Activated CD4-positive, alpha-beta memory T cell treated with anti-CD3 and anti-CD28 coated beads for 36 hours (primary cell): ENCODE measurements around the gene JOSD1. TPM values are rescaled to one million over a fixed set of nuclear protein-coding genes. Genes with fewer than 3 reads are reported as not detected.

Source experiments
- CTCF ChIA-PET: fragments of 350-600 bp; sonication (Branson Sonifier 250); formaldehyde crosslinking; loops from one replicate; lab custom pipeline; 2021; ENCODE audit warnings: antibody characterized with exemption, inconsistent platforms; lab: Charles Lee
- POLR2A ChIA-PET: fragments of 350-600 bp; sonication (Branson Sonifier 250); formaldehyde crosslinking; loops from one replicate; lab custom pipeline; 2021; ENCODE audit warnings: antibody characterized with exemption; lab: Charles Lee
- DNase-seq: peaks from one replicate; pipeline ENCODE4 v3.0.0-alpha.2; 2020
- H3K27ac Mint-ChIP-seq: one replicate; pipeline ENCODE4 v1.8.0; 2021; ENCODE audit warnings: mixed read lengths
- H3K27me3 Mint-ChIP-seq: one replicate; pipeline ENCODE4 v1.8.0; 2021; ENCODE audit warnings: mixed read lengths
- H3K36me3 Mint-ChIP-seq: one replicate; pipeline ENCODE4 v1.8.0; 2021; ENCODE audit warnings: mixed read lengths
- H3K4me1 Mint-ChIP-seq: one replicate; pipeline ENCODE4 v1.8.0; 2021; ENCODE audit warnings: low read depth, mixed read lengths
- H3K4me3 Mint-ChIP-seq: one replicate; pipeline ENCODE4 v1.8.0; 2021; ENCODE audit warnings: mild to moderate bottlenecking, mixed read lengths
- H3K9me3 Mint-ChIP-seq: one replicate; pipeline ENCODE4 v1.8.0; 2021; ENCODE audit warnings: mixed read lengths
- intact Hi-C: fragments of 100-400 bp; cut with micrococcal nuclease; formaldehyde crosslinking; loops from one replicate; pipeline ENCODE4 v1.15.1; 2023
- total RNA-seq, 2 experiments: library from RNA; stranded (reverse); gene quantifications; one replicate each; pipeline ENCODE4 v1.2.3, GENCODE V29; 2021

Gene JOSD1
- total RNA-seq, 2 experiments from 2014 or later, result 71.8 to 78.4 TPM

DNA sequence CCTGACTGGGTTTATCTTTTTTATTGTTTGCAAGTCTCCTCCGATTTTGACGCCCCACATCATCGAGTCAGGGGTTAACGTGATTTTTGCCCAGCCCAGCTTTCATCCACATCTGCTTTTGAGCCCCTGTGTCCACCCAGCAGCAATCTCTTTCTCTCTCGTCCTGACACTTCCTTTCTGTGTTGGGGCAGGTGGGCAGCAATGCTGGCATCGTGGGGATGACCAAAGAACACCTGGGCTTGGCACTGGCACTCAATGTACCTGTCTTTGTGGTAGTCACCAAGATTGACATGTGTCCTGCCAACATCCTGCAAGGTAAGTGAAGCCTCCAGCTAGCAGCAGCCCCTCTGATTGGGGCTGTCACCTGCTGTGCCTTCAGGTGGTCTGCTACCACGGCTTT, 20.8 kb upstream of the JOSD1 start:
- H3K4me3 Mint-ChIP-seq, result no peak overlapping the region
- no peak for DNase-seq
- H3K27ac Mint-ChIP-seq, result no peak overlapping the region
- peaks cover 4% of the 10 kb centered on the region for H3K4me1 Mint-ChIP-seq
- POLR2A ChIA-PET, result interaction anchor here (0.7 kb wide), 1 partner anchor 14 kb away, joined by 3 read pairs; no protein-coding TSS in a partner anchor
- H3K36me3 Mint-ChIP-seq, result peaks cover 53% of the 10 kb centered on the region
- H3K9me3 Mint-ChIP-seq, result no peaks in the 10 kb centered on the region
- intact Hi-C loops, result no loop called here
- CTCF ChIA-PET, result interaction anchor here (0.9 to 4.0 kb wide), 3 partner anchors 12 to 669 kb away, joined by 5 to 33 read pairs (median 5); partner anchors contain the start of gene GTPBP1
- no peaks in the 10 kb centered on the region for H3K27me3 Mint-ChIP-seq

- POLR2A ChIA-PET, result no interaction called here
- peaks cover 48% of the 10 kb centered on the region for H3K36me3 Mint-ChIP-seq
Measured at GRCh38 chr22:38720350-38720749, 19.6 kb upstream of the JOSD1 start.

DNA sequence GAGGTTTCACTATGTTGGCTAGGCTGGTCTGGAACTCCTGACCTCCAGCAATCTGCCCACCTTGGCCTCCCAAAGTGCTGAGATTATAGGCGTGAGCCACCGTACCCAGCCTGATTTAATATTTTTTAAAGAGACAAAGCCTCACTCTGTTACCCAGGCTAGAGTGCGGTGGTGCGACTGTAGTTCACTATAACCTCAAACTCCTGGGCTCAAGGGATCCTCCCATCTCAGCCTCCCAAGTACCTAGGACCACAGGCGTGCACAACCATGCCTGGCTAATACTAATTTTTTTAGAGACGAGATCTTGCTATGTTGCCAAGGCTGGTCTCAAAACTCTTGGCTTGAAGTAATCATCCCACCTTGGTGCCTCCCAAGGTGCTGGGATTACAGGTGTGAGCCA, 18.5 kb upstream of the JOSD1 start:
- CTCF ChIA-PET, result interaction anchor here (1.4 kb wide), 1 partner anchor 14 kb away, joined by 3 read pairs; no protein-coding TSS in a partner anchor
- H3K9me3 Mint-ChIP-seq, result no peaks in the 10 kb centered on the region
- no peak for DNase-seq
- H3K27me3 Mint-ChIP-seq, result no peaks in the 10 kb centered on the region
- no peak overlapping the region for H3K4me3 Mint-ChIP-seq
- POLR2A ChIA-PET, result no interaction called here
- peaks cover 37% of the 10 kb centered on the region for H3K36me3 Mint-ChIP-seq
- H3K4me1 Mint-ChIP-seq, result peaks cover 8% of the 10 kb centered on the region
- H3K27ac Mint-ChIP-seq, result no peak overlapping the region
- intact Hi-C loops, result no loop called here

More at GRCh38 chr22:38720350-38720749, 19.6 kb upstream of the JOSD1 start:
- no peaks in the 10 kb centered on the region for H3K27me3 Mint-ChIP-seq
- CTCF ChIA-PET, result interaction anchor here (1.4 kb wide), 1 partner anchor 13 kb away, joined by 3 read pairs; no protein-coding TSS in a partner anchor
- H3K9me3 Mint-ChIP-seq, result no peaks in the 10 kb centered on the region
- H3K27ac Mint-ChIP-seq, result no peak overlapping the region
- intact Hi-C loops, result no loop called here
- no peak overlapping the region for H3K4me3 Mint-ChIP-seq
- H3K4me1 Mint-ChIP-seq, result peaks cover 4% of the 10 kb centered on the region
- DNase-seq, result no peak

DNA sequence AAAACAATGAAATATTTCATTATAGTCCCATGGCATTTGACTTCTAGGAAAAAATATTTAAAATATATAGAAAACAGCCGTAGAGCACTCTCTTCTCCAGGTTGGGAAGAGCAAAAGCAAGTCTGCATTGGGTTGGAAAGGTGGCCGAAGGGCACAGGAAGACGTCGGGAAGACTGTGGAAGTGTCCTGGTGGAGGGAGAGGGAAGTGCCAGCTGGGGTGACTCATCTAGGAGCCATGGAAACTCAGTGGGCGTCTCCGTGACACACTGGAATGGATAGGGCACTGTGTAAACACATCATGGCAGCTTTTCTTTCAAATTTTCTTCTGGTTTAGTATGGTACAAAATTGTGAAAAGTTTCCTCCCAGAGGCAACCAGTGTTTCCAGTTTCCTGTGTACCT, 17.7 kb upstream of the JOSD1 start:
- Mint-ChIP-seq H3K36me3 (peaks cover 39% of the 10 kb centered on the region), H3K27me3 (no peaks in the 10 kb centered on the region)

GRCh38 chr22:38717244-38717643, 16.5 kb upstream of the JOSD1 start:
- POLR2A ChIA-PET, result no interaction called here
- Mint-ChIP-seq H3K27ac (no peak overlapping the region), H3K9me3 (no peaks in the 10 kb centered on the region), H3K27me3 (no peaks in the 10 kb centered on the region), H3K36me3 (peaks cover 36% of the 10 kb centered on the region), H3K4me3 (no peak overlapping the region), H3K4me1 (peaks cover 26% of the 10 kb centered on the region)
- intact Hi-C loops, result no loop called here
- DNase-seq, result no peak
- CTCF ChIA-PET, result interaction anchor here (1.1 to 1.7 kb wide), 2 partner anchors 10 to 16 kb away, joined by 3 to 7 read pairs; no protein-coding TSS in a partner anchor

More for the DNA sequence above, 17.7 kb upstream of the JOSD1 start:
- no peak overlapping the region for H3K4me3 Mint-ChIP-seq
- no peaks in the 10 kb centered on the region for H3K9me3 Mint-ChIP-seq
- CTCF ChIA-PET, result interaction anchor here (1.7 kb wide), 1 partner anchor 15 kb away, joined by 7 read pairs; no protein-coding TSS in a partner anchor
- intact Hi-C loops, result no loop called here
- H3K27ac Mint-ChIP-seq, result peak overlapping the region; percentile 9
- POLR2A ChIA-PET, result interaction anchor here (0.9 kb wide), 1 partner anchor 8 kb away, joined by 3 read pairs; no protein-coding TSS in a partner anchor
- peaks cover 15% of the 10 kb centered on the region for H3K4me1 Mint-ChIP-seq
- DNase-seq, result no peak

GRCh38 chr22:38716826-38717225, 16.1 kb upstream of the JOSD1 start:
- Mint-ChIP-seq H3K36me3 (peaks cover 36% of the 10 kb centered on the region), H3K27ac (no peak overlapping the region), H3K27me3 (no peaks in the 10 kb centered on the region), H3K4me3 (no peak overlapping the region), H3K9me3 (no peaks in the 10 kb centered on the region), H3K4me1 (peaks cover 30% of the 10 kb centered on the region)
- DNase-seq, result no peak
- intact Hi-C loops, result no loop called here
- CTCF ChIA-PET, result interaction anchor here (1.1 to 1.7 kb wide), 3 partner anchors 8 to 17 kb away, joined by 3 to 7 read pairs (median 4); no protein-coding TSS in a partner anchor
- POLR2A ChIA-PET, result no interaction called here

GRCh38 chr22:38716271-38716670, 15.5 kb upstream of the JOSD1 start:
- Mint-ChIP-seq H3K4me1 (peaks cover 30% of the 10 kb centered on the region), H3K27me3 (no peaks in the 10 kb centered on the region), H3K9me3 (no peaks in the 10 kb centered on the region), H3K36me3 (peaks cover 32% of the 10 kb centered on the region), H3K4me3 (no peak overlapping the region), H3K27ac (no peak overlapping the region)
- intact Hi-C loops, result no loop called here
- ChIA-PET POLR2A (no interaction called here), CTCF (interaction anchor here (1.4 kb wide), 1 partner anchor 9 kb away, joined by 4 read pairs; no protein-coding TSS in a partner anchor)
- no peak for DNase-seq

- POLR2A ChIA-PET, result interaction anchor here (0.6 to 1.7 kb wide), 2 partner anchors 10 to 18 kb away, joined by 3 to 4 read pairs; partner anchors contain the start of gene GTPBP1
- intact Hi-C loops, result no loop called here
- Mint-ChIP-seq H3K4me3 (no peak overlapping the region), H3K9me3 (no peaks in the 10 kb centered on the region), H3K4me1 (peaks cover 35% of the 10 kb centered on the region), H3K36me3 (peaks cover 33% of the 10 kb centered on the region), H3K27ac (no peak overlapping the region), H3K27me3 (no peaks in the 10 kb centered on the region)
- DNase-seq, result no peak
- CTCF ChIA-PET, result interaction anchor here (1.4 kb wide), 1 partner anchor 9 kb away, joined by 4 read pairs; no protein-coding TSS in a partner anchor
Measured at GRCh38 chr22:38715852-38716251, 15.1 kb upstream of the JOSD1 start.

- peaks cover 37% of the 10 kb centered on the region for H3K36me3 Mint-ChIP-seq
- intact Hi-C loops, result no loop called here
Measured at GRCh38 chr22:38715176-38715764, 14.5 kb upstream of the JOSD1 start.

DNA sequence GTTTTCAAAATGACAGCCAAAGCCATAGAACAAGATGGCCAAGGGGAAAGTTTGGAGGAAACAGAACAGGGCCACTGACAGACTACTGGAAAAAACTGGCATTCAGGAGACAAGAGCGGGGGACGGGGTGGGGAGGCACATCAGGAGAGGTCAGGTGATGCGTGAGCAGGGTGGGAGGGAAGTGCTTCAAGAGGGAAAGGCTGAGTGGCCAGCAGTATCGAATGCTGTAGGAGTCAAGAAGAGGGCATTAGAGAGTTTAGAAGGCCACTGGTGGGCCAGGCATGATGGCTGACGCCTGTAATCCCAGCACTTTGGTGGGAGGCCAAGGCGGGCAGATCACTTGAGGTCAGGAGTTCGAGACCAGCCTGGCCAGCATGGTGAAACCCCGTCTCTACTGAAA, 13.2 kb upstream of the JOSD1 start:
- ChIA-PET POLR2A (interaction anchor here (1.7 kb wide), 1 partner anchor 20 kb away, joined by 4 read pairs; no protein-coding TSS in a partner anchor), CTCF (interaction anchor here (1.3 kb wide), 1 partner anchor 11 kb away, joined by 7 read pairs; no protein-coding TSS in a partner anchor)
- no peak for DNase-seq
- H3K4me3 Mint-ChIP-seq, result no peak overlapping the region
- peaks cover 48% of the 10 kb centered on the region for H3K4me1 Mint-ChIP-seq
- peak overlapping the region; percentile 57 for H3K27ac Mint-ChIP-seq
- H3K27me3 Mint-ChIP-seq, result no peaks in the 10 kb centered on the region
- intact Hi-C loops, result no loop called here
- H3K36me3 Mint-ChIP-seq, result peaks cover 43% of the 10 kb centered on the region
- H3K9me3 Mint-ChIP-seq, result no peaks in the 10 kb centered on the region

More at GRCh38 chr22:38715176-38715764, 14.5 kb upstream of the JOSD1 start:
- Mint-ChIP-seq H3K9me3 (no peaks in the 10 kb centered on the region), H3K27me3 (no peaks in the 10 kb centered on the region), H3K4me3 (no peak overlapping the region), H3K27ac (no peak overlapping the region), H3K4me1 (peaks cover 40% of the 10 kb centered on the region)
- no peak for DNase-seq
- CTCF ChIA-PET, result interaction anchor here (0.6 to 1.4 kb wide), 5 partner anchors 10 to 1079 kb away, joined by 3 to 7 read pairs (median 4); no protein-coding TSS in a partner anchor
- POLR2A ChIA-PET, result interaction anchor here (0.6 to 1.7 kb wide), 2 partner anchors 9 to 19 kb away, joined by 3 to 4 read pairs; partner anchors contain the start of gene GTPBP1

GRCh38 chr22:38712486-38713207, 11.9 kb upstream of the JOSD1 start:
- H3K9me3 Mint-ChIP-seq, result no peaks in the 10 kb centered on the region
- H3K36me3 Mint-ChIP-seq, result peaks cover 45% of the 10 kb centered on the region
- ChIA-PET CTCF (interaction anchor here (1.6 kb wide), 1 partner anchor 12 kb away, joined by 5 read pairs; no protein-coding TSS in a partner anchor), POLR2A (interaction anchor here (0.7 kb wide), 1 partner anchor 53 kb away, joined by 3 read pairs; no protein-coding TSS in a partner anchor)
- peaks cover 56% of the 10 kb centered on the region for H3K4me1 Mint-ChIP-seq
- intact Hi-C loops, result no loop called here
- H3K27me3 Mint-ChIP-seq, result no peaks in the 10 kb centered on the region
- H3K27ac Mint-ChIP-seq, result no peak overlapping the region
- no peak overlapping the region for H3K4me3 Mint-ChIP-seq
- no peak for DNase-seq
